NCI-H1105 (cell line): Measurements from ENCODE around the gene GSX2.
"Not testable (repeated sequence)": the region's sequence is repeated elsewhere in the genome, so short reads cannot be mapped to it uniquely, and the experiment has no call there.

Experiments
- DNase-seq: peaks from one replicate; lab custom pipeline; 2025; lab: John Stamatoyannopoulos, UW

The GSX2 gene

GRCh38 chr4:54099748-54100574, at the start of gene GSX2:
Gene GSX2 (plus strand): TSS chr4:54100163. CDS start chr4:54100345, 182 bp downstream.
- no peak for DNase-seq

GRCh38 chr4:54050214-54050904, 49.6 kb upstream of the GSX2 start:
- no peak for DNase-seq

GRCh38 chr4:54053322-54053721, 46.6 kb upstream of the GSX2 start:
- DNase-seq, result not testable (repeated sequence)

GRCh38 chr4:54054501-54054900, 45.5 kb upstream of the GSX2 start:
- no peak for DNase-seq

DNA sequence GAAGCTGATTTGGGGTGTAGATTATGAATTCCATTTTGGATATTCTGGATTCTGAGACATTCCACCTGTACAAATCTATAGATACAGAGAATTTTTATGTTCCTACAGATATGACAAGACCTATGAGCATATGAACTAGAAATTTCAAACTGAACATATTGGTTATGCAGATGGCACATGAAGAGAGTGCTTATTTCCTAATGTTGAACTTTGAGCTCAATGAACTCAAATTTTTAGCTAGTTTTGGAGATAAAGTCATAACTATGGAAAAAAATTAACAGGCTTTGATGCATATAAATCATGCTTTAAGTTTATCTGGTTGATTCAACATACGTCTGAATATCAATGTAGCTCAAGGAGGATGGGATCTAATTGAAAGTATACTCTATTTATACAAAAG, 44.5 kb upstream of the GSX2 start:
- DNase-seq, result no peak

DNA sequence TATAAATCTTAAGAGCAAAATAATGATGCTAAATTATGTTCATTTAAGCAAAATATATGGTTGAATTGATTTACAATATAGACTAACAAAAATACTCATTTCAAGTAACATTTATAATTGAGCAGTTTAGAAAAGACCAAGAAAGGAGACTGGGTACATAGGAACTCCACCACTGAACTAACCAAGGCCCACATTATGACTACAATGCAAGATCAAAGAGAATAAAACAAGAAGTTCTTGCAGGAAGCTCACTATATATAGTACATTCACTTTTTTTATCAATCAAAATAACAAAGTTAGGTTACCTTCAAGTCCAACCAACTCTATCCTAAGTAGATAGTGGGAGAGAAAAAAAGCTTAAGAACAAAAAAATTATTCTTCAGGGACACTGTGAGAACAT, 43.6 kb upstream of the GSX2 start:
- DNase-seq, result no peak

- no peak for DNase-seq
Measured at GRCh38 chr4:54058171-54058570, 41.8 kb upstream of the GSX2 start.

- no peak for DNase-seq
Measured at GRCh38 chr4:54060116-54060515, 39.8 kb upstream of the GSX2 start.

DNA sequence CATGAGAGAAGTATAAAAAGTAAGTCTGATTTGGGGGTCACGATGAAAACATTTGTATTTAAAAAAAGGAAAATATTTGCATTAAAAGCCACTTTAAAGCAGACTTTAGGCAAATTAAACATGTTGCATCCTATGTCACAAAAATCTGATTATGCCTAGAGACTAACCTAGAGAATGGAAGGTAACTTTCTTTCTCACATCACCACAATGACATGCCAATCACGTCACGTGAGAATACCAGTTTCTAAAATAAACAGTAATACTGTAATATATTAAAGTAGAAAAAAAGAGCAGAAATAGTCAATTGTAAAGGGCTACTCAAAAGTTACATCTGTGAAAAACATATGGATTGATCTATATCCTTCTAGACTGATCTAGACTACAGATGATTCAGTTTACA, 38.9 kb upstream of the GSX2 start:
- DNase-seq, result no peak

- DNase-seq, result no peak
Measured at GRCh38 chr4:54061873-54062272, 38.1 kb upstream of the GSX2 start.

- no peak for DNase-seq
Measured at GRCh38 chr4:54062392-54062791, 37.6 kb upstream of the GSX2 start.

GRCh38 chr4:54063229-54063628, 36.7 kb upstream of the GSX2 start:
- no peak for DNase-seq

- no peak for DNase-seq
Measured at GRCh38 chr4:54063737-54064316, 36.1 kb upstream of the GSX2 start.

- DNase-seq, result peak; percentile 75
Measured at GRCh38 chr4:54064317-54065111, 35.4 kb upstream of the GSX2 start, which contains the start of gene CHIC2. Gene CHIC2 (minus strand): TSS chr4:54064605. CDS start chr4:54064300, 305 bp downstream.

DNA sequence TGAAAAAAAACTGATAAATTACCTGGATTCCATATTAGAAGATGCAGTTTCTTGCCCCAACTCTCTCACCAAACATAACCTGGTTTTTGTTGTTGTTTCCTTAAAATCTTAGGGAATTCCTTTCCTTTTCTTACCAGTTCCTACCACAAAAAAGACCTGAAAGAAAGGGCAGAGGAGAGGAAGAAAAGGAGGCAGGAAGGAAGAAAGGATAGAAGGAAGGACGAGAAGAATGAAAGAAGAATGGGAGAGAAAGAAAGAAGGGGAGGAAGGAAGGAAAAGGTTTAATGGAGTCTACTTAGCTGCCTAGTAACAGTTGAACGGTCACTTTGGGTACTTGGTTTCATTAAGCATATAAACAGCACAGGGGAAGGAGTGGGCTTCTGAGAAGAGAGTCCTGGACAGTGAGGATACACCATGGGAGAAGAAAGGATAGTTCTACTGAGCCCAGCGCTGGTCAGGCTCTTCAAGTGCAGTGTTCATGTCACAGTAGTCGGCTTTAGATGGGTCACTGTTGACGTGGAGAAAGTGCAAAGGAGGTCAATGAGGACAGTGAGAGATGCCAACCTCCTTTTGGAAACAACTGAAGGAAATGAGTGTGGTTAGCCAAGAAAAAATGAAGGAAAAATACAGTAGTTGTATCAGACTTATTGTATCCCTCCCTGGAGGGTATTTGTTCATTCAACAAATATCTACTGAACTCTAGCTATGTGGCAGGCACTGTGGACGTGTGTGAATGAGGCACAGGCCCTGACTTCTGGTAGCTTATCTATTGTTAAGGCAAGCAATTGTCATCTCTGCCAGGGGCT, 34.5 kb upstream of the GSX2 start:
- DNase-seq, result no peak

GRCh38 chr4:54066088-54066415, 33.9 kb upstream of the GSX2 start:
- DNase-seq, result no peak

- no peak for DNase-seq
Measured at GRCh38 chr4:54066718-54067129, 33.2 kb upstream of the GSX2 start.

DNA sequence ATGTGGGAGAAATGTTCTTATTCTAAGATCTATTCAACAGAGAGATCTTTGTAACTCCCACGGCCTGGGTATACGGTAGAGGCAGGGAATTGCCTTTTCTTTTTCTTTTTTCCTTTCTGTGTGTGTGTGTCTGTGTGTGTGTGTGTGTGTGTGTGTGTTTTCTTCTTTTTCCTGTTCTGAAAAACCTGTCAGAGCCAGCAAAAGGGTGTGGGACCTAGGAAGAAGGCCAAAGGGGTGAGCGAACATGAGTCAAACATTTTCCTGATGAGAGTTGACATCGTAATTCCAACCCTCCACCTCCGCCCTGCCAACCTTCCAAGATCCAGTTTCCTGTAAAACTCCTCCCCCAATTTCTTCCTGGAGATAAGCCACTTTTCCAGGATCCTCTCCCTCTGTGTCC, 32.8 kb upstream of the GSX2 start:
- DNase-seq, result no peak

DNA sequence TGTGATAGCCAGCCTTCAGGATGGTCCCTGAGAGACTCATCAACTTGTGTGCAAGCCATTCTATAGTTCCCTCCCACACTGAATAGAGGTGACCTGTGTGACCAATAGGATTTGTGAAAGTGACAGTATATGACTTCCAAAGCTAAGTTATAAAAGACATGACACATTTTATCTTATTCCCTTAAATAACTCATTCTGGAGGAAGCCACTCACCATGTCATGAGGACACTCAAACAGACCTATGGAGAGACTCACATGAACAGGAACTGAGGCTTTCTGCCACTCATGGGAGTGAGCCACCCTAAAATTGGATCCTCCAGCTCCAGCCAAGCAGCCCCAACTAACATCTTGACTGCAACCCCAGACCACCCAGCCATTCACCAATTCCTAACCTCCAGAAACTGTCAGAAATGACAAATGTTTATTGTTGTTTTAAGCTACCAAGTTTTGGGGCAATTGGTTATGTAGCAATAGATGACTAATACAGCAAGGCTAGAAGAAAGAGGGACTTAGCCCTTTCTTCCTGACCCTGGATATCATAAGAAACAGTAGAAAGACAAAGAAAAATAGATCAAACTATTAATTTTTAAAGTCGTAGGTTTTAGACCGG, 26.6 kb upstream of the GSX2 start:
- no peak for DNase-seq

DNA sequence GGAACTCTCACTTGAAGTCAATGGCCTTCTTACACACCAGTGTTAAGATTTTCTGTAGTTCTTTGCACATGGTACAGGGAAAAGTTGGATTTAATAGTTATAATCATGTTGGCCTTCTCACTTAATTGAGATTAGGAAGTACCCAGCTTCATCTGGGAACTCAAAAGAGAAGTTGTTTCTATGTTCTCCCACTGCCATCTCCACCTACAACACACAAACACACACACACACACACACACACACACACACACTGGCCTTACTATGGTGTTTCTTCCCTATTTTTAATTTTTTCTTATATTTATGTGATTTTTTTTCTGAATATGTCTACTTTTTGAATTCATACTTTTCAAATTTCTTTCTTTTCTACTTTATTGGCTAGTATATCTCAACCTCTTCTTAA, 25.6 kb upstream of the GSX2 start:
- no peak for DNase-seq

GRCh38 chr4:54076673-54077072, 23.3 kb upstream of the GSX2 start:
- no peak for DNase-seq
